ENCODE results near the gene RNF217.

GRCh38 chr6:125076482-125076742 lies 114.2 kb downstream of the RNF217 start:
- TF ChIP-seq, protein P1, sequence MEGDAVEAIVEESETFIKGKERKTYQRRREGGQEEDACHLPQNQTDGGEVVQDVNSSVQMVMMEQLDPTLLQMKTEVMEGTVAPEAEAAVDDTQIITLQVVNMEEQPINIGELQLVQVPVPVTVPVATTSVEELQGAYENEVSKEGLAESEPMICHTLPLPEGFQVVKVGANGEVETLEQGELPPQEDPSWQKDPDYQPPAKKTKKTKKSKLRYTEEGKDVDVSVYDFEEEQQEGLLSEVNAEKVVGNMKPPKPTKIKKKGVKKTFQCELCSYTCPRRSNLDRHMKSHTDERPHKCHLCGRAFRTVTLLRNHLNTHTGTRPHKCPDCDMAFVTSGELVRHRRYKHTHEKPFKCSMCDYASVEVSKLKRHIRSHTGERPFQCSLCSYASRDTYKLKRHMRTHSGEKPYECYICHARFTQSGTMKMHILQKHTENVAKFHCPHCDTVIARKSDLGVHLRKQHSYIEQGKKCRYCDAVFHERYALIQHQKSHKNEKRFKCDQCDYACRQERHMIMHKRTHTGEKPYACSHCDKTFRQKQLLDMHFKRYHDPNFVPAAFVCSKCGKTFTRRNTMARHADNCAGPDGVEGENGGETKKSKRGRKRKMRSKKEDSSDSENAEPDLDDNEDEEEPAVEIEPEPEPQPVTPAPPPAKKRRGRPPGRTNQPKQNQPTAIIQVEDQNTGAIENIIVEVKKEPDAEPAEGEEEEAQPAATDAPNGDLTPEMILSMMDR (IDR thresholded peaks at IDR 0.05 in 4 of 5, conservative IDR thresholded peaks at IDR 0.05 in 1 of 5) = no peak
- TF ChIP-seq POLR2A (IDR thresholded peaks at IDR 0.05) = no peak
